MM.1S (cell line): ENCODE data around the gene NCOA1.

ENCODE experiments used
- DNase-seq: peaks from one replicate; pipeline ENCODE4 v3.0.0-alpha.2; 2015
- H2AFZ ChIP-seq: fragments of 300-600 bp; sonication (generic); 2 replicates; pipeline ENCODE4 v1.6.0; 2016; ENCODE audit warnings: antibody characterized with exemption, low read length
- H3F3A ChIP-seq: fragments of 300-600 bp; sonication (generic); 2 replicates; pipeline ENCODE4 v1.6.1; 2016; ENCODE audit warnings: mild to moderate bottlenecking, antibody characterized with exemption, low read length, moderate library complexity, mixed read lengths; ENCODE audit not compliant: insufficient read depth
- H3K27ac ChIP-seq: fragments of 300-600 bp; sonication (generic); 2 replicates; pipeline ENCODE4 v1.5.1; 2016; ENCODE audit warnings: mild to moderate bottlenecking, low read length
- H3K27me3 ChIP-seq: fragments of 300-600 bp; sonication (generic); replicated peaks from 2 replicates; pipeline ENCODE4 v1.6.0; 2016; ENCODE audit warnings: low read length; ENCODE audit not compliant: insufficient read depth
- H3K36me3 ChIP-seq: fragments of 300-600 bp; sonication (generic); replicated peaks from 2 replicates; pipeline ENCODE4 v1.6.1; 2016; ENCODE audit warnings: mild to moderate bottlenecking, low read length, mixed read lengths; ENCODE audit not compliant: insufficient read depth
- H3K4me1 ChIP-seq: fragments of 300-600 bp; sonication (generic); 2 replicates; pipeline ENCODE4 v1.6.1; 2016; ENCODE audit warnings: low read length, mixed read lengths
- H3K4me2 ChIP-seq: fragments of 300-600 bp; sonication (generic); 2 replicates; pipeline ENCODE4 v1.6.0; 2016; ENCODE audit warnings: low read depth, low read length
- H3K4me3 ChIP-seq: fragments of 300-600 bp; sonication (generic); 2 replicates; pipeline ENCODE4 v1.5.1; 2016; ENCODE audit warnings: low read length, mixed read lengths
- H3K79me2 ChIP-seq: fragments of 300-600 bp; sonication (generic); 2 replicates; pipeline ENCODE4 v1.6.1; 2016; ENCODE audit warnings: mixed run types, low read length, mixed read lengths
- H3K9ac ChIP-seq: fragments of 300-600 bp; sonication (generic); 2 replicates; pipeline ENCODE4 v1.6.1; 2016; ENCODE audit warnings: low read length, mixed read lengths
- H3K9me2 ChIP-seq: fragments of 300-600 bp; sonication (generic); replicated peaks from 2 replicates; pipeline ENCODE4 v1.6.1; 2016; ENCODE audit warnings: mild to moderate bottlenecking, low read length, mixed read lengths; ENCODE audit not compliant: insufficient read depth
- H3K9me3 ChIP-seq: fragments of 300-600 bp; sonication (generic); replicated peaks from 2 replicates; pipeline ENCODE4 v1.6.1; 2016; ENCODE audit warnings: mild to moderate bottlenecking, low read length, mixed read lengths; ENCODE audit not compliant: insufficient read depth
- H4K20me1 ChIP-seq: fragments of 300-600 bp; sonication (generic); 2 replicates; pipeline ENCODE4 v1.6.1; 2016; ENCODE audit warnings: mild to moderate bottlenecking, low read length, moderate library complexity, mixed read lengths; ENCODE audit not compliant: insufficient read depth
- EZH2 ChIP-seq: fragments of 300-600 bp; sonication (generic); optimal IDR thresholded peaks from 2 replicates; pipeline ENCODE3; 2017; ENCODE audit warnings: low read depth, mild to moderate bottlenecking, antibody characterized with exemption, low read length, mixed read lengths
- EZH2phosphoT487 ChIP-seq: fragments of 300-600 bp; sonication (generic); IDR thresholded peaks from 2 replicates; pipeline ENCODE4 v1.6.1; 2018; ENCODE audit warnings: antibody characterized with exemption, low read length
- TF ChIP-seq, protein P1 (sequence below): fragments of 300-600 bp; sonication (generic); IDR thresholded peaks from 2 replicates; pipeline ENCODE4 v1.5.1; 2016; ENCODE audit warnings: antibody characterized with exemption, low read length, mixed read lengths

Gene NCOA1

GRCh38 chr2:24551016-24551415 lies 60.0 kb downstream of the NCOA1 start:
- Histone ChIP-seq H3K4me3 (no peak overlapping the region), H3K4me2 (no peak overlapping the region), H3K4me1 (no peaks in the 10 kb centered on the region), H3K9me2 (no peaks in the 10 kb centered on the region), H4K20me1 (no peaks in the 10 kb centered on the region), H3K27ac (no peak overlapping the region), H3K79me2 (no peaks in the 10 kb centered on the region), H3K27me3 (no peaks in the 10 kb centered on the region), H3K9ac (no peak overlapping the region), H3K9me3 (no peaks in the 10 kb centered on the region), H3F3A (no peaks in the 10 kb centered on the region), H2AFZ (no peak overlapping the region), H3K36me3 (no peaks in the 10 kb centered on the region)
- no peak for DNase-seq
- TF ChIP-seq, protein P1, sequence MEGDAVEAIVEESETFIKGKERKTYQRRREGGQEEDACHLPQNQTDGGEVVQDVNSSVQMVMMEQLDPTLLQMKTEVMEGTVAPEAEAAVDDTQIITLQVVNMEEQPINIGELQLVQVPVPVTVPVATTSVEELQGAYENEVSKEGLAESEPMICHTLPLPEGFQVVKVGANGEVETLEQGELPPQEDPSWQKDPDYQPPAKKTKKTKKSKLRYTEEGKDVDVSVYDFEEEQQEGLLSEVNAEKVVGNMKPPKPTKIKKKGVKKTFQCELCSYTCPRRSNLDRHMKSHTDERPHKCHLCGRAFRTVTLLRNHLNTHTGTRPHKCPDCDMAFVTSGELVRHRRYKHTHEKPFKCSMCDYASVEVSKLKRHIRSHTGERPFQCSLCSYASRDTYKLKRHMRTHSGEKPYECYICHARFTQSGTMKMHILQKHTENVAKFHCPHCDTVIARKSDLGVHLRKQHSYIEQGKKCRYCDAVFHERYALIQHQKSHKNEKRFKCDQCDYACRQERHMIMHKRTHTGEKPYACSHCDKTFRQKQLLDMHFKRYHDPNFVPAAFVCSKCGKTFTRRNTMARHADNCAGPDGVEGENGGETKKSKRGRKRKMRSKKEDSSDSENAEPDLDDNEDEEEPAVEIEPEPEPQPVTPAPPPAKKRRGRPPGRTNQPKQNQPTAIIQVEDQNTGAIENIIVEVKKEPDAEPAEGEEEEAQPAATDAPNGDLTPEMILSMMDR, result no peak
- TF ChIP-seq EZH2 (no peak), EZH2phosphoT487 (no peak)

- TF ChIP-seq, protein P1, result no peak
- TF ChIP-seq EZH2 (no peak), EZH2phosphoT487 (no peak)
- Histone ChIP-seq H3K4me1 (no peaks in the 10 kb centered on the region), H3K9me2 (no peaks in the 10 kb centered on the region), H3K27me3 (no peaks in the 10 kb centered on the region), H3K4me2 (no peak overlapping the region), H3K27ac (no peak overlapping the region), H3K9me3 (no peaks in the 10 kb centered on the region), H3K79me2 (no peaks in the 10 kb centered on the region), H4K20me1 (no peaks in the 10 kb centered on the region), H3K4me3 (no peak overlapping the region), H2AFZ (no peak overlapping the region), H3F3A (no peaks in the 10 kb centered on the region), H3K9ac (no peak overlapping the region), H3K36me3 (no peaks in the 10 kb centered on the region)
- no peak for DNase-seq
Measured at GRCh38 chr2:24552836-24553235, 61.8 kb downstream of the NCOA1 start.

- Histone ChIP-seq H3K9me2 (no peaks in the 10 kb centered on the region), H3K4me1 (no peaks in the 10 kb centered on the region), H3K4me2 (no peak overlapping the region), H3K79me2 (no peaks in the 10 kb centered on the region), H3K27me3 (no peaks in the 10 kb centered on the region), H3K9ac (no peak overlapping the region), H3K27ac (no peak overlapping the region), H2AFZ (no peak overlapping the region), H3K4me3 (no peak overlapping the region), H4K20me1 (no peaks in the 10 kb centered on the region), H3K36me3 (no peaks in the 10 kb centered on the region), H3F3A (no peaks in the 10 kb centered on the region), H3K9me3 (no peaks in the 10 kb centered on the region)
- DNase-seq, result no peak
- no peak for TF ChIP-seq EZH2
- TF ChIP-seq, protein P1, result no peak
- no peak for TF ChIP-seq EZH2phosphoT487
Measured at GRCh38 chr2:24558781-24559472, 67.9 kb downstream of the NCOA1 start.
